Measurements from ENCODE around the gene LRR1.

DNA sequence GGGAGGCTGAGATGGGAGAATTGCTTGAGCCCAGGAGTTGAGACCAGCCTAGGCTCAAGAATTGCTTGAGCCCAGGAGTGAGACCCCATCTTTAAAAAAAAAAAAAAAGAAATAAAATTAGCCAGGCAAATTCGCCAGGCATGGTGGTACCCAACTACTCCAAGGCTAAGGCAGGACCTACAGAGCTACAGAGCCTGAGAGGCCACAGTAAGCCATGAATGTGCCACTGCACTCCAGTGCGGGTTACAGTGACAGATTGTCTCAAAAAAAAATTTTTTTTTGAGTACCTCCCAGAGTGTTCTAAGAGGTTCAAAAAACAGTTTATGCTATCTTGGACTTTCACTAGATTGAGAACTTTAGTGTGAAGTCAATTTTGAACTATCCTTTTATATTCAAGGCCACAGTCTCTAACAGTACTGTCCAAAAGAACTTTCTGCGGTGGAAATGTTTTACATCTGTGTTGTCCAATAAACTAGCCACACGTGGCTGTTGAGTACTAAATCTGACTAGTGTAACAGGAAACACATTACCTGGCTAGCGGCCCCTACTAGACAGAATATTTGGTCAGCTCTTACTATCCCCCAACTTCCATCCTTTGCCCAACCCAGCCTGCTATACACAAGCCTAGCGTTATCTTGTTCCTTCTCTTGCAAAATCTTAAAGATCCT lies 19.2 kb downstream of the LRR1 start:
- TF ChIP-seq, protein P1, sequence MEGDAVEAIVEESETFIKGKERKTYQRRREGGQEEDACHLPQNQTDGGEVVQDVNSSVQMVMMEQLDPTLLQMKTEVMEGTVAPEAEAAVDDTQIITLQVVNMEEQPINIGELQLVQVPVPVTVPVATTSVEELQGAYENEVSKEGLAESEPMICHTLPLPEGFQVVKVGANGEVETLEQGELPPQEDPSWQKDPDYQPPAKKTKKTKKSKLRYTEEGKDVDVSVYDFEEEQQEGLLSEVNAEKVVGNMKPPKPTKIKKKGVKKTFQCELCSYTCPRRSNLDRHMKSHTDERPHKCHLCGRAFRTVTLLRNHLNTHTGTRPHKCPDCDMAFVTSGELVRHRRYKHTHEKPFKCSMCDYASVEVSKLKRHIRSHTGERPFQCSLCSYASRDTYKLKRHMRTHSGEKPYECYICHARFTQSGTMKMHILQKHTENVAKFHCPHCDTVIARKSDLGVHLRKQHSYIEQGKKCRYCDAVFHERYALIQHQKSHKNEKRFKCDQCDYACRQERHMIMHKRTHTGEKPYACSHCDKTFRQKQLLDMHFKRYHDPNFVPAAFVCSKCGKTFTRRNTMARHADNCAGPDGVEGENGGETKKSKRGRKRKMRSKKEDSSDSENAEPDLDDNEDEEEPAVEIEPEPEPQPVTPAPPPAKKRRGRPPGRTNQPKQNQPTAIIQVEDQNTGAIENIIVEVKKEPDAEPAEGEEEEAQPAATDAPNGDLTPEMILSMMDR (IDR thresholded peaks at IDR 0.05) = no peak
- no peak for TF ChIP-seq POLR2A (IDR thresholded peaks at IDR 0.05)
